ENCODE data around the gene SDF4.

The SDF4 gene

DNA sequence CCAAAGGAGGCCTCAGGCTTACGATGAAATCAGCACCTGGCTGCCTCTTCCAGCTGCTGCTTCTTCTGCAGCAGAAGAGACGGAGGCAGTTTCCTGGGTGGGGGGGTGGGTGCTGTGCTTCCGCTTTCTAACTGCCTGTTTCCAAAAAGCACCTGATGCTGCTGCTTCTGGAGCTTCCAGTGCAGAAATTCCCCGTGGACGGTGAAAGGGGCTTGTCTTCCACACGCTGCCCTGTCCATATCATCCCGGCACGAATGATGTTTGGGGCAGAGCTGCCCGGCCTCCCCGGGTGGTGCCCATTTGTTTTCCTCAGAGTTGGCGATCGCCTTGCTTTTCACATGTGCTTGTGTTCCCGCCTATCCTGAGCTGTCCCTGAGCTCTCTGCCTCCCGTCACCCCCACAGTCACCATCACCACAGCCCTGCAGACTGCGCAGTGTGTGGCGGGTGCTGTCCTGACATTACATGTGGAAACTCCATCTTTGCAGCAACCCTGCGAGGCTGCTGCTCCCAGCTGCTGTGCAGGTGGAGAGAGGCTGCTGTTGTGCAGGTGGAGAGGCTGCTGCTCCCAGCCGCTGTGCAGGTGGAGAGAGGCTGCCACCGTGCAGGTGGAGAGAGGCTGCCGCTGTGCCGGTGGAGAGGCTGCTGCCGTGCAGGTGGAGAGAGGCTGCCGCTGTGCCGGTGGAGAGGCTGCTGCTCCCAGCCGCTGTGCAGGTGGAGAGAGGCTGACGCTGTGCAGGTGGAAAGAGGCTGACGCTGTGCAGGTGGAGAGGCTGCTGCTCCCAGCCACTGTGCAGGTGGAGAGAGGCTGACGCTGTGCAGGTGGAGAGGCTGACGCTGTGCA, 56.4 kb downstream of the SDF4 start:
- no peak overlapping the region for H3K4me3 ChIP-seq (ENCODE audit: low read depth, low read length)

GRCh38 chr1:1173793-1174415, 57.9 kb downstream of the SDF4 start, which contains the start of gene TTLL10:
Gene TTLL10 (plus strand): TSS chr1:1173880. CDS start chr1:1179216, 5,336 bp downstream.
- H3K4me3 ChIP-seq (ENCODE audit: low read depth, low read length), result no peak within 1 kb of the TSS
- TF ChIP-seq, protein P1, sequence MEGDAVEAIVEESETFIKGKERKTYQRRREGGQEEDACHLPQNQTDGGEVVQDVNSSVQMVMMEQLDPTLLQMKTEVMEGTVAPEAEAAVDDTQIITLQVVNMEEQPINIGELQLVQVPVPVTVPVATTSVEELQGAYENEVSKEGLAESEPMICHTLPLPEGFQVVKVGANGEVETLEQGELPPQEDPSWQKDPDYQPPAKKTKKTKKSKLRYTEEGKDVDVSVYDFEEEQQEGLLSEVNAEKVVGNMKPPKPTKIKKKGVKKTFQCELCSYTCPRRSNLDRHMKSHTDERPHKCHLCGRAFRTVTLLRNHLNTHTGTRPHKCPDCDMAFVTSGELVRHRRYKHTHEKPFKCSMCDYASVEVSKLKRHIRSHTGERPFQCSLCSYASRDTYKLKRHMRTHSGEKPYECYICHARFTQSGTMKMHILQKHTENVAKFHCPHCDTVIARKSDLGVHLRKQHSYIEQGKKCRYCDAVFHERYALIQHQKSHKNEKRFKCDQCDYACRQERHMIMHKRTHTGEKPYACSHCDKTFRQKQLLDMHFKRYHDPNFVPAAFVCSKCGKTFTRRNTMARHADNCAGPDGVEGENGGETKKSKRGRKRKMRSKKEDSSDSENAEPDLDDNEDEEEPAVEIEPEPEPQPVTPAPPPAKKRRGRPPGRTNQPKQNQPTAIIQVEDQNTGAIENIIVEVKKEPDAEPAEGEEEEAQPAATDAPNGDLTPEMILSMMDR (IDR thresholded peaks at IDR 0.05; ENCODE audit: low read depth, low read length, missing control alignments), result no peak
- DNase-seq (ENCODE audit: low read depth), result no peak

More for the DNA sequence above, 56.4 kb downstream of the SDF4 start:
- TF ChIP-seq, protein P1 (IDR thresholded peaks at IDR 0.05; ENCODE audit: low read depth, low read length, missing control alignments), result no peak
- DNase-seq (ENCODE audit: low read depth), result no peak

DNA sequence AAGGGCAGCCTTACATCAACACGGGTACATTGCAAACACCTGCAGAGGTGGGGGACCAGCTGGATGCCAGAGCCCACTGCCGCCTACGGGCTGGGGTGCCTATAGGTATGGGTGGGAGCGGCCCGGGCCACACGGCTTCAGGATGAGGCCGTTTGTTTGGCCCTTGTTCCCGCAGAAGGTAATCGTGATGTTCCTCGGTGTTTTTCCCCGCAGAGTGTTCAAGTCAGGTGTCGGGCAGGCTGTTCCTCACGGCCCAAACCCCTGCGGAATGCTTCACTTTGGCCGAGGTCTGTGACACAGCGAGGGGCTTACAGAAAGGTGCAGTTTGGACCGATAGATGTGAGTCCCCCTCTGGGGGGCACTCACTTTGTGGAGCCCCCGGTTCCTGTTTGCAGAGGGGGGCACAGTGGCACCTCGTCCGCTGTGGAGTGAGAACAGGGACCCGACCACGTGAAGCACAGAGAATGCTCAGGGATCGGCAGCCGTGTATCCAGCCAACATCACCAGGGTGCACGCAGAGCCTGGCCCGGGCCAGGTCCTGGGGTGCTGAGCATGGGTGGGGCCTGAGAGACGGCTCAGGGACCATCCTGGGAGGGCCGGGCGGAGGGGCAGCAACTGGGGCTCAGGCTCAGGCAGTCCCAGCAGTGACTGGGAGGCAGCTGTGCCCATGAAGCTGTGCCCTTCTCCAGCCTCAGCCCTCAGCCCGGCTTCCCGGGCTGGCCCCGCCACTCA, 58.6 kb downstream of the SDF4 start:
- DNase-seq (ENCODE audit: low read depth), result no peak

DNA sequence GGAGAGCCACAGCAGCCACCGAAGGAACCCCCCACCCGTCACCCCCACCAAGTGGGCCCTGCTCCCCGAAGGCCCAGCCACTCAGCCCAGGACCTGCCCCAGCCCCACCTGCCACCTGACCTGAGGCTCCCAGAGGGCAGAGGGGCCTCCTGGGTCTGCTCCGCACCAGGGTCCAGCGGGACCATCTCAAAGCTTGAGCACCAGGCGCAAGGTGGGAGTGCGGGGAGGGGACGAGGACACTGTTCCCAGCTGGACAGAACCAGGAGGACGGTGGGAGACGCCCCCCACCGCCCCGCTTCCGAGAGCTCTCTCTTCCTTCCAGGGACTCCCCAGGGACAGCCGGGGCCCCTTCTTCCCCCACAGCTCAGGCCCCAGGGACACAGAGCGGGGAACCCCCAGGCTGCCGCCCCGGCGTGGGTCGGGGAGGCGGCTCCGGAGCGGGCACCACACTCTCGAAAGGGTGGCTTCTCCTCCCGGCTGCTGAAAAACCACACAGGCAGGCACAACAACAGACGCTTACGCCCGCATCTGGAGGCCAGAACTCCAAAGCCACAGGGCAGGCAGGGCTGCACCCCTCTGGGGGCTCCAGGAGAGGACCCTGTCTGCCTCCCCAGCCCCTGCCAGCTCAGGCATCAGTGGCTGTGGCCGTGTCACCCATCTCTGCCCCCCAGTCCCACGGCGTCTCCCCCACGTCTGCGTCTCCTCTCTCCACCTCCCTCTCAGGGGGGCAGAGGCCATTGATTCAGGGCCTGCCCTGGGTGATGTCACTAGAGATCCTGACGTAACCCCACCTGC, 60.1 kb downstream of the SDF4 start:
- no peak overlapping the region for H3K4me3 ChIP-seq (ENCODE audit: low read depth, low read length)
- no peak for DNase-seq (ENCODE audit: low read depth)
- TF ChIP-seq, protein P1 (IDR thresholded peaks at IDR 0.05; ENCODE audit: low read depth, low read length, missing control alignments), result no peak

More for the DNA sequence above, 58.6 kb downstream of the SDF4 start:
- TF ChIP-seq, protein P1 (IDR thresholded peaks at IDR 0.05; ENCODE audit: low read depth, low read length, missing control alignments), result no peak
- H3K4me3 ChIP-seq (ENCODE audit: low read depth, low read length), result no peak overlapping the region

DNA sequence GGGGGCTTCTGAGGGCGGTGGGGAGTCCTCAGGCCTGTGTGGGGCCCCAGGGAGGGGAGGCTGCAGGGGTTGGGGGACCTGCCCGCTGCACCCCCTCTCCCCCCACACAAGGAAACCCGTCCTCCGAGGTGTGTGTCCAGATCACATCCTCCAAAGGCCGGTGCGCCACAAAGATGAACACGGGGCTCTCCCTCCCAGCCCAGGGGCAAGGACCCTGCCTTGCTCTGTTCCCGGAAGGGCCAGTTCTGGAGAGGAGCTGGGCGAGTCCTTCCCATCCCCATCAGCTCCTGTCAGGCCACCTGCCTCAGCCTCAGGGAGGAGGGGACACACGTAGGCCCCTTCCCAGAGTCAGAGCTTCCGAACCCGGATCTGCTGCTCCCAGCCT, 60.6 kb downstream of the SDF4 start:
- H3K4me3 ChIP-seq (ENCODE audit: low read depth, low read length), result no peak overlapping the region
- TF ChIP-seq, protein P1 (IDR thresholded peaks at IDR 0.05; ENCODE audit: low read depth, low read length, missing control alignments), result no peak
- no peak for DNase-seq (ENCODE audit: low read depth)

Data from GM12864 (cell line).